HepG2 (cell line): Measurements from ENCODE around the gene HTRA3. TPM values are rescaled to one million over a fixed set of nuclear protein-coding genes. Genes with fewer than 3 reads are reported as not detected.
A peak's percentile ranks its signal among the peaks of the same experiment; 100 is the strongest.

Experiments
- ATAC-seq: fragments of 200-7000 bp; cut with Tn5 transposase; 3 replicates; pipeline ENCODE4 v1.9.1; 2020; ENCODE audit warnings: mild to moderate bottlenecking, moderate library complexity
- BruUV-seq: library from RNA; stranded (reverse); fragments of 400-500 nt; replicated peaks from 2 replicates; lab custom pipeline; 2021; lab: Mats Ljungman, UMichigan
- CTCF ChIA-PET: fragments of 300-600 bp; formaldehyde crosslinking; extraction: SDS; loops from one replicate; lab custom pipeline; 2021; ENCODE audit warnings: low total read pairs, inconsistent platforms, low intra/inter-chr PET ratio; lab: Yijun Ruan, JAX
- POLR2A ChIA-PET: fragments of 350-600 bp; sonication (Branson Sonifier 250); formaldehyde crosslinking; loops from one replicate; lab custom pipeline; 2020; ENCODE audit warnings: antibody characterized with exemption, inconsistent platforms; lab: Yijun Ruan, JAX
- DNase-seq: peaks from one replicate; pipeline ENCODE4 v3.0.0-alpha.2; 2015; ENCODE audit warnings: low spot score
- FAIRE-seq: peaks from 3 replicates; lab custom pipeline; 2011; peaks lifted over from hg19 to GRCh38; lab: Jason Lieb, UNC
- H2AFZ ChIP-seq: one replicate; pipeline ENCODE4 v1.6.1; 2011; ENCODE audit warnings: low read length, inconsistent platforms
- H3K27ac ChIP-seq: fragments of 300-600 bp; 3 replicates; pipeline ENCODE4 v1.8.0; 2011; ENCODE audit warnings: mixed run types, mild to moderate bottlenecking, mixed read lengths, low read length, inconsistent platforms; ENCODE audit not compliant: insufficient read depth; ENCODE audit errors: extremely low read length
- H3K27me3 ChIP-seq, 2 experiments: fragments of 200-600 bp in 1 of 2; 2 replicates in 1 of 2; 3 replicates in 1 of 2; pipeline versions ENCODE4 v1.6.0 to v1.8.0; 2011; ENCODE audit warnings: low read length in 2 of 2, mild to moderate bottlenecking in 2 of 2, moderate library complexity in 2 of 2, inconsistent platforms in 1 of 2; ENCODE audit not compliant: insufficient read depth in 2 of 2, control insufficient read depth in 1 of 2
- H3K36me3 ChIP-seq, 2 experiments: fragments of 200-600 bp in 1 of 2; replicated peaks in 1 of 2; 2 replicates in 1 of 2; 3 replicates in 1 of 2; pipeline versions ENCODE4 v1.5.1 to v1.8.0; 2011; ENCODE audit warnings: low read length in 2 of 2, inconsistent platforms in 1 of 2; ENCODE audit not compliant: insufficient read depth in 2 of 2, control insufficient read depth in 1 of 2
- H3K4me1 ChIP-seq: 2 replicates; pipeline ENCODE4 v1.5.1; 2012; ENCODE audit warnings: low read length, inconsistent platforms; ENCODE audit not compliant: insufficient read depth
- H3K4me2 ChIP-seq: 2 replicates; pipeline ENCODE4 v1.6.0; 2011; ENCODE audit warnings: low read depth, low read length, inconsistent platforms
- H3K4me3 ChIP-seq, 3 experiments: fragments of 200-600 bp in 1 of 3; sonication (generic), shearing (Covaris generic) in 1 of 3; replicated peaks in 1 of 3; 2 replicates each; pipeline ENCODE4 v1.5.1; 2011 to 2016; ENCODE audit warnings: low read length in 3 of 3, inconsistent platforms in 2 of 3, low read depth in 2 of 3, mild to moderate bottlenecking in 2 of 3, control low read depth in 1 of 3, mixed read lengths in 1 of 3; ENCODE audit not compliant: insufficient read depth in 1 of 3
- H3K79me2 ChIP-seq: one replicate; pipeline ENCODE4 v1.6.1; 2011; ENCODE audit warnings: low read length, inconsistent platforms; ENCODE audit not compliant: insufficient read depth
- H3K9ac ChIP-seq: 2 replicates; pipeline ENCODE4 v1.6.0; 2011; ENCODE audit warnings: mild to moderate bottlenecking, low read depth, low read length, inconsistent platforms; ENCODE audit not compliant: insufficient read depth
- H3K9me3 ChIP-seq: 2 replicates; pipeline ENCODE4 v1.5.1; 2012; ENCODE audit warnings: mild to moderate bottlenecking, low read length
- H4K20me1 ChIP-seq: 2 replicates; pipeline ENCODE4 v1.6.0; 2011; ENCODE audit warnings: inconsistent platforms, mild to moderate bottlenecking, low read length, moderate library complexity; ENCODE audit not compliant: insufficient read depth
- CHD2 ChIP-seq: IDR thresholded peaks from 2 replicates; pipeline ENCODE4 v1.6.1; 2011; ENCODE audit warnings: low read depth, low read length, improper control_type of control experiment
- JARID2 ChIP-seq: sonication (generic); formaldehyde crosslinking; IDR thresholded peaks from 2 replicates; pipeline ENCODE4 v1.8.1; 2023; ENCODE audit warnings: missing genetic modification reagents, inconsistent platforms; ENCODE audit not compliant: insufficient replicate concordance
- JUND ChIP-seq: sonication (generic); formaldehyde crosslinking; IDR thresholded peaks from 2 replicates; pipeline ENCODE4 v1.8.0; 2022; ENCODE audit warnings: mild to moderate bottlenecking, missing genetic modification reagents
- MAFF ChIP-seq: IDR thresholded peaks from 2 replicates; pipeline ENCODE4 v1.6.1; 2011; ENCODE audit warnings: low read depth, low read length, improper control_type of control experiment
- MTF2 ChIP-seq: sonication (generic); formaldehyde crosslinking; IDR thresholded peaks from 2 replicates; pipeline ENCODE4 v1.5.0; 2020; ENCODE audit warnings: missing genetic modification reagents, borderline replicate concordance
- PRPF4 ChIP-seq: fragments of 200-400 bp; formaldehyde crosslinking; IDR thresholded peaks from 2 replicates; pipeline ENCODE4 v1.6.1; 2016; ENCODE audit warnings: low read length, low read depth; ENCODE audit not compliant: poor library complexity, severe bottlenecking
- SOX5 ChIP-seq: IDR thresholded peaks from 2 replicates; pipeline ENCODE4 v1.6.1; 2016; ENCODE audit warnings: borderline replicate concordance
- XRCC5 ChIP-seq: fragments of 200-400 bp; formaldehyde crosslinking; optimal IDR thresholded peaks from 2 replicates; pipeline ENCODE3; 2017; ENCODE audit warnings: mild to moderate bottlenecking, low read length
- ZMYM2 ChIP-seq: sonication (generic); formaldehyde crosslinking; IDR thresholded peaks from 2 replicates; pipeline ENCODE4 v1.8.0; 2022; ENCODE audit warnings: mild to moderate bottlenecking, missing genetic modification reagents
- ZNF274 ChIP-seq: sonication (generic); formaldehyde crosslinking; IDR thresholded peaks from 2 replicates; pipeline ENCODE4 v1.5.1; 2020; ENCODE audit warnings: mild to moderate bottlenecking, missing genetic modification reagents
- ZNF343 ChIP-seq: sonication (generic); formaldehyde crosslinking; IDR thresholded peaks from 2 replicates; pipeline ENCODE4 v1.4.0; 2020; ENCODE audit warnings: mild to moderate bottlenecking, missing genetic modification reagents
- ZNF570 ChIP-seq: sonication (generic); formaldehyde crosslinking; IDR thresholded peaks from 2 replicates; pipeline ENCODE4 v1.4.0; 2020; ENCODE audit warnings: mild to moderate bottlenecking, missing genetic modification reagents, borderline replicate concordance
- ZNF577 ChIP-seq: sonication (generic); formaldehyde crosslinking; IDR thresholded peaks from 2 replicates; pipeline ENCODE4 v1.4.0; 2020; ENCODE audit warnings: mild to moderate bottlenecking, low read depth, missing genetic modification reagents, borderline replicate concordance
- ZNF629 ChIP-seq: sonication (generic); formaldehyde crosslinking; conservative IDR thresholded peaks from 2 replicates; pipeline ENCODE4 v1.5.0; 2020; ENCODE audit warnings: missing genetic modification reagents
- ZNF878 ChIP-seq: sonication (generic); formaldehyde crosslinking; IDR thresholded peaks from 2 replicates; pipeline ENCODE4 v1.8.1; 2023; ENCODE audit warnings: mild to moderate bottlenecking, missing genetic modification reagents, moderate library complexity
- WGBS: methylation state at CpG from one replicate; pipeline ENCODE4 v1.1.6; 2017; ENCODE audit warnings: low lambda C conversion rate; 5-methylcytosine and 5-hydroxymethylcytosine counted together
- in situ Hi-C: cut with HindIII; loops from 2 replicates; pipeline ENCODE4 v1.10.0; 2017; ENCODE audit warnings: low pct_unique_long_range_greater_than_20kb; ENCODE audit not compliant: extremely low pct_ligation_motif_present
- intact Hi-C: fragments of 100-400 bp; cut with micrococcal nuclease; formaldehyde crosslinking; loops from one replicate; pipeline ENCODE4 v1.10.0; 2022; ENCODE audit not compliant: unreplicated experiment
- polyA plus RNA-seq, 8 experiments: library from polyadenylated mRNA; depleted of rRNA in 3 of 8; stranded (reverse) in 7 of 8; unstranded in 1 of 8; fragments of >200 nt; fragmentation: Illumina TruSeq in 4 of 8; extraction: Trizol in 4 of 8; gene quantifications; 2 replicates each; pipeline versions ENCODE4 v1.2.1 to v1.2.3, GENCODE V29; 2011 to 2016; ENCODE audit warnings: low read depth in 4 of 8, missing spikeins in 1 of 8, mixed read lengths in 1 of 8; ENCODE audit not compliant: insufficient read depth in 1 of 8
- total RNA-seq, 5 experiments: library from RNA; depleted of rRNA; stranded (reverse); fragments of >200 nt; fragmentation: Illumina TruSeq; extraction: Trizol; gene quantifications; 2 replicates each; pipeline ENCODE4 v1.2.3, GENCODE V29; 2016; ENCODE audit warnings: low read depth in 1 of 5
- TF ChIP-seq, protein P1 (sequence below): sonication (generic); formaldehyde crosslinking; IDR thresholded peaks from 2 replicates; pipeline ENCODE4 v1.4.0; 2020; ENCODE audit warnings: missing genetic modification reagents
- TF ChIP-seq, protein P2 (sequence below): sonication (generic); formaldehyde crosslinking; IDR thresholded peaks from 2 replicates; pipeline ENCODE4 v1.5.0; 2020; ENCODE audit warnings: missing genetic modification reagents
- TF ChIP-seq, protein P3 (sequence below): sonication (generic); formaldehyde crosslinking; IDR thresholded peaks from 2 replicates; pipeline ENCODE4 v1.4.0; 2020; ENCODE audit warnings: mild to moderate bottlenecking, low read depth, missing genetic modification reagents
- TF ChIP-seq, protein P4 (sequence below): sonication (generic); formaldehyde crosslinking; IDR thresholded peaks from 2 replicates; pipeline ENCODE4 v1.5.0; 2020; ENCODE audit warnings: missing genetic modification reagents, mild to moderate bottlenecking, borderline replicate concordance

HTRA3 gene
- total and polyA plus RNA-seq, 2 of the 13 experiments (the other 11 are each of a cell fraction or from before 2014, with no cell fraction given), result 0.17 TPM; not detected in 1

DNA sequence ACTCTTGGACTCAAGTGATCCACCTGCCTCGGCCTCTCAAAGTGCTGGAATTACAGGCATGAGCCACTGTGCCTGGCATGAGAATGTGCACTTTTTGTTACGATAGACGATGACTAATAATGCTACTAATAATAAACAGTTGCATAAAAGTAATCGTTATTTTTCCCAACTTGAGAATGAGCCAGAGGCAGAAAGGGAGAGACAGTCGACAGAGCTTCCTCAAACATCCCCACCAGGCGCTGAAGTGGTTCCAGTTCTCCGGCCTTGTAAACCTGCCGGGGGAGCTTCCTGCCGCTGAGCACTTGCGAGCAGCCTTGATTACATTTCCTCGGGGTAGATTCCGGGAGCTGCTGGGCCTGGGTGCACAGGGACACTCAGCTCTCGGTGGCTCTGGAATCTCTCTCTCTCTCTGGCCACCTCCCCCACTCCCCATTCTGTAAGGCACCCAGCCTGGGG lies 8.9 kb upstream of the HTRA3 start:
- in situ Hi-C loops, result no loop called here

More for the DNA sequence above, 8.9 kb upstream of the HTRA3 start:
- ChIA-PET CTCF (no interaction called here), POLR2A (no interaction called here)
- 27% methylated on average over 8 of the region's 13 CpGs for WGBS
- H3K36me3 ChIP-seq, result no peaks in the 10 kb centered on the region
- no peak overlapping the region for H3K4me3 ChIP-seq
- H3K4me2 ChIP-seq, result no peak overlapping the region
- H4K20me1 ChIP-seq, result no peaks in the 10 kb centered on the region
- BruUV-seq, result no TSS peak
- no peak overlapping the region for H3K9ac ChIP-seq
- H2AFZ ChIP-seq, result no peak overlapping the region
- intact Hi-C loops, result no loop called here
- no peak for DNase-seq
- peak; percentile 10; the same call in 2 of the 3 replicates for ATAC-seq
- no peaks in the 10 kb centered on the region for H3K79me2 ChIP-seq
- FAIRE-seq, result no peak
- no peak overlapping the region for H3K27ac ChIP-seq
- TF ChIP-seq, protein P1, sequence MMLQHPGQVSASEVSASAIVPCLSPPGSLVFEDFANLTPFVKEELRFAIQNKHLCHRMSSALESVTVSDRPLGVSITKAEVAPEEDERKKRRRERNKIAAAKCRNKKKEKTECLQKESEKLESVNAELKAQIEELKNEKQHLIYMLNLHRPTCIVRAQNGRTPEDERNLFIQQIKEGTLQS (CRISPR knock-in tag), result no peak
- TF ChIP-seq ZNF274 (no peak), MTF2 (CRISPR knock-in tag) (no peak), XRCC5 (no peak), ZNF570 (CRISPR knock-in tag) (no peak), JUND (no peak), ZNF629 (CRISPR knock-in tag) (no peak), JARID2 (CRISPR knock-in tag) (no peak), ZMYM2 (no peak), CHD2 (no peak), MAFF (no peak), ZNF343 (CRISPR knock-in tag) (no peak), ZNF577 (CRISPR knock-in tag) (no peak), ZNF878 (CRISPR knock-in tag) (no peak), SOX5 (CRISPR knock-in tag) (no peak), PRPF4 (no peak)
- TF ChIP-seq, protein P2, sequence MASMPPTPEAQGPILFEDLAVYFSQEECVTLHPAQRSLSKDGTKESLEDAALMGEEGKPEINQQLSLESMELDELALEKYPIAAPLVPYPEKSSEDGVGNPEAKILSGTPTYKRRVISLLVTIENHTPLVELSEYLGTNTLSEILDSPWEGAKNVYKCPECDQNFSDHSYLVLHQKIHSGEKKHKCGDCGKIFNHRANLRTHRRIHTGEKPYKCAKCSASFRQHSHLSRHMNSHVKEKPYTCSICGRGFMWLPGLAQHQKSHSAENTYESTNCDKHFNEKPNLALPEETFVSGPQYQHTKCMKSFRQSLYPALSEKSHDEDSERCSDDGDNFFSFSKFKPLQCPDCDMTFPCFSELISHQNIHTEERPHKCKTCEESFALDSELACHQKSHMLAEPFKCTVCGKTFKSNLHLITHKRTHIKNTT, result no peak
- TF ChIP-seq, protein P3, sequence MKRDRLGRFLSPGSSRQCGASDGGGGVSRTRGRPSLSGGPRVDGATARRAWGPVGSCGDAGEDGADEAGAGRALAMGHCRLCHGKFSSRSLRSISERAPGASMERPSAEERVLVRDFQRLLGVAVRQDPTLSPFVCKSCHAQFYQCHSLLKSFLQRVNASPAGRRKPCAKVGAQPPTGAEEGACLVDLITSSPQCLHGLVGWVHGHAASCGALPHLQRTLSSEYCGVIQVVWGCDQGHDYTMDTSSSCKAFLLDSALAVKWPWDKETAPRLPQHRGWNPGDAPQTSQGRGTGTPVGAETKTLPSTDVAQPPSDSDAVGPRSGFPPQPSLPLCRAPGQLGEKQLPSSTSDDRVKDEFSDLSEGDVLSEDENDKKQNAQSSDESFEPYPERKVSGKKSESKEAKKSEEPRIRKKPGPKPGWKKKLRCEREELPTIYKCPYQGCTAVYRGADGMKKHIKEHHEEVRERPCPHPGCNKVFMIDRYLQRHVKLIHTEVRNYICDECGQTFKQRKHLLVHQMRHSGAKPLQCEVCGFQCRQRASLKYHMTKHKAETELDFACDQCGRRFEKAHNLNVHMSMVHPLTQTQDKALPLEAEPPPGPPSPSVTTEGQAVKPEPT, result no peak
- TF ChIP-seq, protein P4, sequence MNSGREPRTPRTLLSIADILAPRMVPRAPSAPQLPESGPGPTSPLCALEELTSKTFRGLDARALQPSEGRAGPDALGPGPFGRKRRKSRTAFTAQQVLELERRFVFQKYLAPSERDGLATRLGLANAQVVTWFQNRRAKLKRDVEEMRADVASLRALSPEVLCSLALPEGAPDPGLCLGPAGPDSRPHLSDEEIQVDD (CRISPR knock-in tag), result no peak
- peaks cover 32% of the 10 kb centered on the region for H3K4me1 ChIP-seq
- H3K27me3 ChIP-seq, result peaks cover 11 to 47% of the 10 kb centered on the region in 2 experiments; a peak in 4 of 5 replicates
- no peaks in the 10 kb centered on the region for H3K9me3 ChIP-seq
